Endothelial cell (in vitro differentiated cells): ENCODE measurements around the gene HECTD1. TPM values are rescaled to one million over a fixed set of nuclear protein-coding genes. Genes with fewer than 3 reads are reported as not detected.

ENCODE experiments used
- DNase-seq: peaks from one replicate; pipeline ENCODE4 v3.0.0; 2021; ENCODE audit warnings: low spot score
- H3K27ac Mint-ChIP-seq: one replicate; pipeline ENCODE4 v1.8.0; 2021; ENCODE audit warnings: mixed read lengths, inconsistent platforms; ENCODE audit not compliant: unreplicated experiment
- H3K27me3 Mint-ChIP-seq: one replicate; pipeline ENCODE4 v1.8.0; 2021; ENCODE audit warnings: mild to moderate bottlenecking, moderate library complexity, mixed read lengths, inconsistent platforms; ENCODE audit not compliant: unreplicated experiment
- H3K36me3 Mint-ChIP-seq: one replicate; pipeline ENCODE4 v1.8.0; 2021; ENCODE audit warnings: mild to moderate bottlenecking, low read depth, mixed read lengths, inconsistent platforms; ENCODE audit not compliant: unreplicated experiment
- H3K4me1 Mint-ChIP-seq: one replicate; pipeline ENCODE4 v1.8.0; 2021; ENCODE audit warnings: mild to moderate bottlenecking, mixed read lengths, inconsistent platforms; ENCODE audit not compliant: unreplicated experiment
- H3K4me3 Mint-ChIP-seq: one replicate; pipeline ENCODE4 v1.8.0; 2021; ENCODE audit warnings: mild to moderate bottlenecking, mixed read lengths, inconsistent platforms; ENCODE audit not compliant: unreplicated experiment
- H3K9me3 Mint-ChIP-seq: one replicate; pipeline ENCODE4 v1.8.0; 2021; ENCODE audit warnings: mixed read lengths, inconsistent platforms; ENCODE audit not compliant: unreplicated experiment
- CTCF ChIP-seq: fragments of 200-600 bp; sonication (generic); IDR thresholded peaks from one replicate; pipeline ENCODE4 v1.5.0; 2021; ENCODE audit warnings: antibody characterized with exemption; ENCODE audit not compliant: unreplicated experiment
- total RNA-seq: library from RNA; stranded (reverse); fragmentation: NEBNext Ultra II Directional; extraction: Animal tissue kit (Norgen Biotek cat#: 25700); gene quantifications from one replicate; pipeline ENCODE4 v1.2.1, GENCODE V29; 2021; ENCODE audit not compliant: unreplicated experiment

HECTD1 gene
- total RNA-seq, 1 donor from 2014 or later = 222 TPM

- peaks cover 4% of the 10 kb centered on the region for H3K27me3 Mint-ChIP-seq
- peaks cover 8% of the 10 kb centered on the region for H3K36me3 Mint-ChIP-seq
- H3K4me1 Mint-ChIP-seq = peaks cover 2% of the 10 kb centered on the region
Measured at GRCh38 chr14:31078766-31079165, 128.8 kb downstream of the HECTD1 start.

GRCh38 chr14:31075144-31075543, 132.4 kb downstream of the HECTD1 start:
- Mint-ChIP-seq H3K36me3 (peaks cover 12% of the 10 kb centered on the region), H3K4me3 (no peak overlapping the region), H3K27me3 (no peaks in the 10 kb centered on the region), H3K9me3 (no peaks in the 10 kb centered on the region), H3K27ac (no peak overlapping the region), H3K4me1 (no peaks in the 10 kb centered on the region)
- no peak for TF ChIP-seq CTCF
- DNase-seq = no peak

More at GRCh38 chr14:31078766-31079165, 128.8 kb downstream of the HECTD1 start:
- Mint-ChIP-seq H3K9me3 (no peaks in the 10 kb centered on the region), H3K27ac (no peak overlapping the region), H3K4me3 (no peak overlapping the region)
- no peak for DNase-seq
- TF ChIP-seq CTCF = no peak

GRCh38 chr14:31071151-31071550, 136.4 kb downstream of the HECTD1 start:
- no peak for DNase-seq
- no peaks in the 10 kb centered on the region for H3K4me1 Mint-ChIP-seq
- no peaks in the 10 kb centered on the region for H3K9me3 Mint-ChIP-seq
- peaks cover 12% of the 10 kb centered on the region for H3K36me3 Mint-ChIP-seq
- H3K27ac Mint-ChIP-seq = no peak overlapping the region
- H3K4me3 Mint-ChIP-seq = no peak overlapping the region
- H3K27me3 Mint-ChIP-seq = no peaks in the 10 kb centered on the region
- TF ChIP-seq CTCF = no peak

GRCh38 chr14:31070431-31070830, 137.2 kb downstream of the HECTD1 start:
- H3K36me3 Mint-ChIP-seq = peaks cover 12% of the 10 kb centered on the region
- H3K27me3 Mint-ChIP-seq = no peaks in the 10 kb centered on the region
- H3K4me3 Mint-ChIP-seq = no peak overlapping the region
- TF ChIP-seq CTCF = no peak
- H3K27ac Mint-ChIP-seq = no peak overlapping the region
- H3K9me3 Mint-ChIP-seq = no peaks in the 10 kb centered on the region
- no peaks in the 10 kb centered on the region for H3K4me1 Mint-ChIP-seq
- no peak for DNase-seq

GRCh38 chr14:31069343-31069742, 138.2 kb downstream of the HECTD1 start:
- Mint-ChIP-seq H3K27me3 (no peaks in the 10 kb centered on the region), H3K4me3 (no peak overlapping the region), H3K4me1 (no peaks in the 10 kb centered on the region), H3K27ac (no peak overlapping the region), H3K36me3 (peaks cover 7% of the 10 kb centered on the region), H3K9me3 (no peaks in the 10 kb centered on the region)
- no peak for TF ChIP-seq CTCF
- no peak for DNase-seq
